ENCODE results near the gene NEK7. TPM values are rescaled to one million over a fixed set of nuclear protein-coding genes. Genes with fewer than 3 reads are reported as not detected.

Gene NEK7
- total RNA-seq, 2 experiments from 2014 or later: 14.9 to 25.6 TPM

- Histone ChIP-seq H2AFZ (ENCODE audit: low read length) (no peak overlapping the region), H3K27ac (ENCODE audit: low read depth, low read length, poor library complexity, severe bottlenecking) (no peak overlapping the region), H3K4me3 (ENCODE audit: low read depth, low read length, poor library complexity, severe bottlenecking) (no peak overlapping the region), H3K9me3 (ENCODE audit: low read length) (peaks cover 12% of the 10 kb centered on the region; the same call in 1 of the 2 replicates), H3K4me1 (ENCODE audit: insufficient read depth, low read length, poor library complexity, severe bottlenecking) (no peaks in the 10 kb centered on the region), H3K79me2 (ENCODE audit: insufficient read depth, low read depth, low read length) (no peaks in the 10 kb centered on the region), H3K4me2 (ENCODE audit: low read length) (no peak overlapping the region), H4K20me1 (ENCODE audit: insufficient read depth, low read length) (0 out of 2 replicates have a peak, but pooled peaks cover 4% of the 10 kb centered on the region), H3K9me2 (ENCODE audit: insufficient read depth, low read length) (no peaks in the 10 kb centered on the region), H3K36me3 (ENCODE audit: insufficient read depth, low read length) (no peaks in the 10 kb centered on the region)
- no peak for TF ChIP-seq CTCF (conservative IDR thresholded peaks at IDR 0.05; ENCODE audit: low read length)
- TF ChIP-seq EZH2phosphoT487 (IDR thresholded peaks at IDR 0.05; ENCODE audit: borderline replicate concordance, low read depth, low read length): no peak
- intact Hi-C loops (cut with micrococcal nuclease; ENCODE audit: unreplicated experiment): no loop called here
- ChIA-PET CTCF (ENCODE audit: unreplicated experiment) (no interaction called here), POLR2A (no interaction called here)
- no peak for DNase-seq (ENCODE audit: low spot score)
- BruUV-seq (replicated peaks): no TSS peak
These were observed 55.3 kb downstream of the NEK7 start for GRCh38 chr1:198212126-198212525.

GRCh38 chr1:198212675-198213074 is 55.9 kb downstream of the NEK7 start:
- no peak for TF ChIP-seq CTCF (conservative IDR thresholded peaks at IDR 0.05; ENCODE audit: low read length)
- no peak for TF ChIP-seq EZH2phosphoT487 (IDR thresholded peaks at IDR 0.05; ENCODE audit: borderline replicate concordance, low read depth, low read length)
- Histone ChIP-seq H2AFZ (ENCODE audit: low read length) (no peak overlapping the region), H4K20me1 (ENCODE audit: insufficient read depth, low read length) (no peaks in the 10 kb centered on the region), H3K4me3 (ENCODE audit: low read depth, low read length, poor library complexity, severe bottlenecking) (no peak overlapping the region), H3K4me2 (ENCODE audit: low read length) (no peak overlapping the region), H3K4me1 (ENCODE audit: insufficient read depth, low read length, poor library complexity, severe bottlenecking) (no peaks in the 10 kb centered on the region), H3K79me2 (ENCODE audit: insufficient read depth, low read depth, low read length) (no peaks in the 10 kb centered on the region), H3K27ac (ENCODE audit: low read depth, low read length, poor library complexity, severe bottlenecking) (no peak overlapping the region), H3K9me2 (ENCODE audit: insufficient read depth, low read length) (no peaks in the 10 kb centered on the region), H3K9me3 (ENCODE audit: low read length) (peaks cover 12% of the 10 kb centered on the region; the same call in 1 of the 2 replicates), H3K36me3 (ENCODE audit: insufficient read depth, low read length) (no peaks in the 10 kb centered on the region)
- ChIA-PET CTCF (ENCODE audit: unreplicated experiment) (no interaction called here), POLR2A (no interaction called here)
- intact Hi-C loops (cut with micrococcal nuclease; ENCODE audit: unreplicated experiment): no loop called here
- DNase-seq (ENCODE audit: low spot score): no peak
- no TSS peak for BruUV-seq (replicated peaks)

- H3K79me2 ChIP-seq (ENCODE audit: insufficient read depth, low read depth, low read length): no peaks in the 10 kb centered on the region
- H3K4me2 ChIP-seq (ENCODE audit: low read length): no peak overlapping the region
- H3K4me3 ChIP-seq (ENCODE audit: low read depth, low read length, poor library complexity, severe bottlenecking): no peak overlapping the region
- no peaks in the 10 kb centered on the region for H3K4me1 ChIP-seq (ENCODE audit: insufficient read depth, low read length, poor library complexity, severe bottlenecking)
- no peaks in the 10 kb centered on the region for H4K20me1 ChIP-seq (ENCODE audit: insufficient read depth, low read length)
- no peaks in the 10 kb centered on the region for H3K36me3 ChIP-seq (ENCODE audit: insufficient read depth, low read length)
- ChIA-PET POLR2A (interaction anchor here (0.7 kb wide), 1 partner anchor 347 kb away, joined by 3 read pairs; no protein-coding TSS in a partner anchor), CTCF (ENCODE audit: unreplicated experiment) (no interaction called here)
- intact Hi-C loops (cut with micrococcal nuclease; ENCODE audit: unreplicated experiment): no loop called here
- no peak for DNase-seq (ENCODE audit: low spot score)
- H2AFZ ChIP-seq (ENCODE audit: low read length): no peak overlapping the region
- no peak for TF ChIP-seq CTCF (conservative IDR thresholded peaks at IDR 0.05; ENCODE audit: low read length)
- no peak for TF ChIP-seq EZH2phosphoT487 (IDR thresholded peaks at IDR 0.05; ENCODE audit: borderline replicate concordance, low read depth, low read length)
- no peaks in the 10 kb centered on the region for H3K9me2 ChIP-seq (ENCODE audit: insufficient read depth, low read length)
- no TSS peak for BruUV-seq (replicated peaks)
- H3K9me3 ChIP-seq (ENCODE audit: low read length): peaks cover 12% of the 10 kb centered on the region; the same call in 1 of the 2 replicates
- H3K27ac ChIP-seq (ENCODE audit: low read depth, low read length, poor library complexity, severe bottlenecking): no peak overlapping the region
These were observed 58.1 kb downstream of the NEK7 start for GRCh38 chr1:198214924-198215323.

Data from OCI-LY7 (cell line).